K562 (cell line): Measurements from ENCODE around the gene CD300C. TPM values are rescaled to one million over a fixed set of nuclear protein-coding genes. Genes with fewer than 3 reads are reported as not detected.

ENCODE experiments used
- ATAC-seq: fragments of 200-7000 bp; cut with Tn5 transposase; 3 replicates; pipeline ENCODE4 v1.9.1; 2020; ENCODE audit warnings: moderate library complexity
- BruUV-seq: library from RNA; stranded (reverse); fragments of 400-500 nt; replicated peaks from 2 replicates; lab custom pipeline; 2021; lab: Mats Ljungman, UMichigan
- CTCF ChIA-PET: fragments of 300-600 bp; formaldehyde crosslinking; extraction: SDS; loops from one replicate; lab custom pipeline; 2021; ENCODE audit warnings: low intra/inter-chr PET ratio; lab: Yijun Ruan, JAX
- POLR2A ChIA-PET: fragments of 300-600, 350-650 bp; sonication (Branson Sonifier 250); formaldehyde crosslinking; extraction: SDS; loops from one replicate; lab custom pipeline; 2021; ENCODE audit warnings: antibody characterized with exemption, inconsistent platforms; lab: Yijun Ruan, JAX
- DNase-seq, 4 experiments: peaks; one replicate each; pipeline versions ENCODE4 v3.0.0 to v3.0.0-alpha.2; 2011 to 2018; ENCODE audit warnings: low spot score in 3 of 4, mixed read lengths in 3 of 4; ENCODE audit errors: extremely low read depth in 1 of 4
- FAIRE-seq: peaks from 2 replicates; lab custom pipeline; 2011; peaks lifted over from hg19 to GRCh38; lab: Jason Lieb, UNC
- H2AFZ ChIP-seq: 2 replicates; pipeline ENCODE4 v1.6.0; 2011; ENCODE audit warnings: low read depth, low read length, control low read depth, inconsistent platforms
- H3K27ac ChIP-seq: fragments of 200-600 bp; 3 replicates; pipeline ENCODE4 v1.8.0; 2011; ENCODE audit warnings: low read depth, mild to moderate bottlenecking, control low read depth, inconsistent platforms, low read length, moderate library complexity, mixed read lengths; ENCODE audit errors: extremely low read depth
- H3K27me3 ChIP-seq, 2 experiments: fragments of 300-600 bp in 1 of 2; 2 replicates in 1 of 2; 3 replicates in 1 of 2; pipeline versions ENCODE4 v1.6.0 to v1.8.0; 2011; ENCODE audit warnings: inconsistent platforms in 2 of 2, low read length in 2 of 2, mild to moderate bottlenecking in 1 of 2, mixed read lengths in 1 of 2, moderate library complexity in 1 of 2; ENCODE audit not compliant: control insufficient read depth in 2 of 2, insufficient read depth in 2 of 2
- H3K36me3 ChIP-seq: fragments of 300-600 bp; 3 replicates; pipeline ENCODE4 v1.8.0; 2011; ENCODE audit warnings: mild to moderate bottlenecking, low read length, inconsistent platforms; ENCODE audit not compliant: control insufficient read depth, insufficient read depth
- H3K4me1 ChIP-seq, 2 experiments: fragments of 200-600 bp in 1 of 2; replicated peaks in 1 of 2; 2 replicates in 1 of 2; 3 replicates in 1 of 2; pipeline versions ENCODE4 v1.5.1 to v1.8.0; 2011; ENCODE audit warnings: inconsistent platforms in 2 of 2, low read length in 2 of 2, mild to moderate bottlenecking in 1 of 2, mixed read lengths in 1 of 2, moderate library complexity in 1 of 2; ENCODE audit not compliant: control insufficient read depth in 2 of 2, insufficient read depth in 2 of 2
- H3K4me2 ChIP-seq: 2 replicates; pipeline ENCODE4 v1.6.1; 2011; ENCODE audit warnings: low read length, control low read depth, inconsistent platforms, mixed read lengths; ENCODE audit not compliant: insufficient read depth
- H3K4me3 ChIP-seq: fragments of 200-600 bp; sonication (generic), shearing (Covaris generic); 2 replicates; pipeline ENCODE4 v1.5.1; 2016; ENCODE audit warnings: control low read depth, inconsistent platforms
- H3K79me2 ChIP-seq: fragments of 200-600 bp; 3 replicates; pipeline ENCODE4 v1.8.0; 2011; ENCODE audit warnings: low read length, inconsistent platforms; ENCODE audit not compliant: control insufficient read depth, insufficient read depth
- H3K9ac ChIP-seq, 2 experiments: 2 replicates each; pipeline versions ENCODE4 v1.6.0 to v1.6.1; 2011; ENCODE audit warnings: low read depth in 2 of 2, low read length in 2 of 2, control low read depth in 1 of 2, inconsistent platforms in 1 of 2, mild to moderate bottlenecking in 1 of 2, mixed read lengths in 1 of 2; ENCODE audit not compliant: insufficient read depth in 1 of 2
- H3K9me1 ChIP-seq: one replicate; pipeline ENCODE4 v1.6.0; 2011; ENCODE audit warnings: inconsistent platforms, mild to moderate bottlenecking, low read length, moderate library complexity; ENCODE audit not compliant: control insufficient read depth, insufficient read depth
- H3K9me3 ChIP-seq: replicated peaks from 2 replicates; pipeline ENCODE4 v1.5.1; 2011; ENCODE audit warnings: low read depth, low read length, inconsistent platforms; ENCODE audit not compliant: control insufficient read depth, insufficient read depth
- H4K20me1 ChIP-seq: replicated peaks from 2 replicates; pipeline ENCODE4 v1.6.1; 2011; ENCODE audit warnings: low read length, inconsistent platforms, mixed read lengths; ENCODE audit not compliant: control insufficient read depth, insufficient read depth
- ADNP ChIP-seq: fragments of 200-800 bp; sonication (Bioruptor generic); IDR thresholded peaks from 2 replicates; pipeline ENCODE4 v1.6.1; 2016; ENCODE audit warnings: missing genetic modification characterization, missing compliant biosample characterization
- CHD2 ChIP-seq: IDR thresholded peaks from 2 replicates; pipeline ENCODE4 v1.6.1; 2011; ENCODE audit warnings: low read depth, low read length
- GABPA ChIP-seq: fragments of 200-800 bp; sonication (Bioruptor generic); conservative IDR thresholded peaks from 2 replicates; pipeline ENCODE4 v1.6.1; 2016; ENCODE audit warnings: low read depth, missing genetic modification characterization, missing compliant biosample characterization
- KDM4B ChIP-seq, 2 experiments: fragments of 450-650 bp in 1 of 2; sonication (generic) in 1 of 2; IDR thresholded peaks; 2 replicates each; pipeline ENCODE4 v1.6.1; 2016 to 2017; ENCODE audit warnings: borderline replicate concordance in 2 of 2, antibody characterized with exemption in 1 of 2, low read depth in 1 of 2, mild to moderate bottlenecking in 1 of 2
- LARP7 ChIP-seq: fragments of 450-650 bp; IDR thresholded peaks from 2 replicates; pipeline ENCODE4 v1.6.1; 2016
- SMARCE1 ChIP-seq: fragments of 450-650 bp; IDR thresholded peaks from 2 replicates; pipeline ENCODE4 v1.7.1; 2016; ENCODE audit warnings: mild to moderate bottlenecking
- TAL1 ChIP-seq: fragments of 450-650 bp; IDR thresholded peaks from 2 replicates; pipeline ENCODE4 v1.6.1; 2016; ENCODE audit warnings: mild to moderate bottlenecking
- ZKSCAN1 ChIP-seq: fragments of 150-350 bp; IDR thresholded peaks from 2 replicates; pipeline ENCODE4 v1.6.1; 2016; ENCODE audit warnings: low read depth, low read length
- ZNF197 ChIP-seq: fragments of 200-800 bp; sonication (Bioruptor generic); IDR thresholded peaks from 2 replicates; pipeline ENCODE4 v1.6.1; 2016; ENCODE audit warnings: low read depth, missing genetic modification characterization, missing compliant biosample characterization
- ZNF75A ChIP-seq: fragments of 450-650 bp; formaldehyde crosslinking; IDR thresholded peaks from 2 replicates; pipeline ENCODE4 v1.4.0; 2020; ENCODE audit warnings: mild to moderate bottlenecking
- WGBS: fragments of 100-300 bp; shearing (Covaris generic); methylation state at CpG from one replicate; pipeline ENCODE4 v1.1.6; 2016; ENCODE audit warnings: low coverage, mixed read lengths; ENCODE audit not compliant: insufficient coverage; ENCODE audit errors: missing lambda C conversion rate; 5-methylcytosine and 5-hydroxymethylcytosine counted together
- in situ Hi-C: fragments of 300-500 bp; cut with MboI; formaldehyde crosslinking; loops from 4 replicates; pipeline ENCODE4 v1.15.0; 2018; ENCODE audit warnings: inconsistent platforms, mixed read lengths
- intact Hi-C: fragments of 100-400 bp; cut with micrococcal nuclease; formaldehyde crosslinking; loops from 2 replicates; pipeline ENCODE4 v1.14.2; 2022
- polyA plus RNA-seq, 8 experiments: library from polyadenylated mRNA; depleted of rRNA in 4 of 8; stranded (reverse) in 5 of 8; unstranded in 3 of 8; fragments of >200 nt; fragmentation: Nextera tagmentation in 2 of 8; fragmentation: Illumina TruSeq in 1 of 8; extraction: Ambion mirVana in 2 of 8; extraction: Trizol in 1 of 8; gene quantifications; 2 replicates each; pipeline versions ENCODE4 v1.2.1 to v1.2.3, GENCODE V29; 2011 to 2014; ENCODE audit warnings: inconsistent platforms in 1 of 8, missing spikeins in 1 of 8
- total RNA-seq, 7 experiments: library from RNA; depleted of rRNA in 6 of 7; stranded (reverse); fragments of >200 nt in 6 of 7; fragmentation: Illumina TruSeq in 2 of 7; extraction: Trizol in 2 of 7; gene quantifications; 2 replicates each; pipeline versions ENCODE4 v1.2.1 to v1.2.3, GENCODE V29; 2011 to 2021; ENCODE audit warnings: low replicate concordance in 1 of 7
- TF ChIP-seq, protein P1 (sequence below): sonication (generic); formaldehyde crosslinking; IDR thresholded peaks from 2 replicates; pipeline ENCODE4 v1.8.0; 2022; ENCODE audit warnings: mild to moderate bottlenecking, missing genetic modification reagents
- TF ChIP-seq, protein P2 (sequence below): fragments of 450-650 bp; formaldehyde crosslinking; IDR thresholded peaks from 2 replicates; pipeline ENCODE4 v1.4.0; 2022; ENCODE audit warnings: missing genetic modification characterization

CD300C gene
- total and polyA plus RNA-seq, 9 of the 15 experiments (the other 6 are each of a cell fraction or from before 2014, with no cell fraction given), result 0.04 to 0.16 (median 0.07) TPM; not detected in 6

DNA sequence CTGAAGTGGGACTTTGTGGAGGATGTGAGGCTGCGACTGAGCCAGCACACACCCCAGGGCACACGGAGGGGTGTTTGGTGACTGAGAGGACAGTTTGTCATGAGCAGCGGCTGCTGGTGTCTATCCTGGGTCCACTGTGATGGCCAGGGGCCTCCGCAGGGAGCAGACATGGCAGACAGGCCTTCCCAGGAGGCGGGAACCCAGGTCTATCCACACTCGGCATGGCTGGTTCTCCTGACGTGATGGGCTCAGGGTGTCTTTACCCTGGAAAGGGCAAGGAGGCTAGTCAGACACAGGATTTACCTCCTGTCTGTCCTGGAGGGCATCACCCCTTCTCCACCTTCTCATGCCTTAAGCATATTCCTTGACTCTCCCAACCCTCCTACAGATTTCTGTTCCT, 671 bp upstream of the CD300C start:
- no TSS peak for BruUV-seq
- H3K4me2 ChIP-seq, result no peak overlapping the region
- no peaks in the 10 kb centered on the region for H3K9me3 ChIP-seq
- H3K27ac ChIP-seq, result no peak overlapping the region
- no peak for FAIRE-seq
- ATAC-seq, result no peak
- H2AFZ ChIP-seq, result no peak overlapping the region
- no peak overlapping the region for H3K9ac ChIP-seq
- no peaks in the 10 kb centered on the region for H3K9me1 ChIP-seq
- WGBS, result 10% methylated on average over 7 of the region's 7 CpGs
- DNase-seq, result no peak
- no peaks in the 10 kb centered on the region for H3K36me3 ChIP-seq
- peaks cover 0 to 3% of the 10 kb centered on the region in 2 experiments; a peak in 1 of 5 replicates for H3K4me1 ChIP-seq
- in situ Hi-C loops, result no loop called here
- H4K20me1 ChIP-seq, result no peaks in the 10 kb centered on the region; the same call in none of the 2 replicates
- H3K27me3 ChIP-seq, result peaks cover 3 to 89% of the 10 kb centered on the region in 2 experiments; a peak in 4 of 5 replicates
- ChIA-PET CTCF (no interaction called here), POLR2A (interaction anchor here (0.8 kb wide), 1 partner anchor 8 kb away, joined by 3 read pairs; no protein-coding TSS in a partner anchor)
- intact Hi-C loops, result no loop called here
- no peak for TF ChIP-seq KDM4B (IDR thresholded peaks at IDR 0.05; ENCODE audit: borderline replicate concordance in 2 of 2, low read depth in 1 of 2)
- no peak overlapping the region for H3K4me3 ChIP-seq
- no peaks in the 10 kb centered on the region for H3K79me2 ChIP-seq

DNA sequence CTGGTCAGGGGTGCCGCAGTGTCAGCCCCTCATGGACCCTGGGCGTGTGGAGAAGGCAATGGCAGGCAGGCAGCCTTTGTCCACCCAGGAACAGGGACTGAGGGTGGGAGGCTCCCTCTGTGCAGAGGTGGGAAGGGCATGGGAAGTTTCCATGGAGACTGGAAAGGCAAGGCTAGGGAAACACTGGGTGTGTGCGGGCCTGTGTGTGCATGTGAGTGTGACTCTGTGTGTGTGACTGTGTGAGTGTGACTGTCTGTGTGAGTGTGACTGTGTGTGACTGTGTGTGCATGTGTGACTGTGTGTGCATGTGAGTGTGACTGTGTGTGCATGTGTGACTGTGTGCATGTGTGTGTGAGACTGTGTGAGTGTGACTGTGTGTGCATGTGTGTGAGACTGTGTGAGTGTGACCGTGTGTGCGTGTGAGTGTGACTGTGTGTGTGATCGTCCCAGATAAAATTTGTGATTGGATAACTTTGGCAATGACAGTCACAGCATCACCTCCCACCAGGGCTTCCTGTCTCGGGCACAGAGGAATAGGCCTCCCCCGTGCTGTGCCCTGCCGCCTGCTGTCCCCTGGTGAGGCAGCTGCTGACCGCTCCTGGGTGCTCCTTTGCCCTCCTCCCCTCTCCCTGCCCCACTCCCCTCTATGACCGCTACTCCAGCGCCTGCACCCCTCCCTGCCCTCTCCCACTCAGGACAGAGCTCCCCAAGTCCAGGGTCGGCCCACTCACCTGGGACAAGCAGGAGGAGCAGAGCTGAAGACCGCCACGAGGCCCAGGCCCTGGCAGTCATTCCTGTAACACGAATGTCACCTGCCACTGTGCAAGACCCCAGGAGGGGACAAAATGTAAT, 698 bp downstream of the CD300C start:
- no TSS peak for BruUV-seq
- 12% methylated on average over 10 of the region's 16 CpGs for whole genome bisulfite sequencing
- no peak overlapping the region; the same call in 1 of the 2 replicates for H2AFZ ChIP-seq
- H3K9me3 ChIP-seq, result no peaks in the 10 kb centered on the region
- CTCF ChIA-PET, result no interaction called here
- H3K4me3 ChIP-seq, result no peak overlapping the region
- FAIRE-seq (no peak), ATAC-seq (no peak), DNase-seq (no peak)
- no peaks in the 10 kb centered on the region; the same call in none of the 2 replicates for H4K20me1 ChIP-seq
- H3K9me1 ChIP-seq, result no peaks in the 10 kb centered on the region
- no peak overlapping the region for H3K9ac ChIP-seq
- POLR2A ChIA-PET, result interaction anchor here (0.5 to 0.8 kb wide), 3 partner anchors 9 to 135 kb away, joined by 3 read pairs; no protein-coding TSS in a partner anchor
- no peak overlapping the region for H3K27ac ChIP-seq
- intact Hi-C loops (no loop called here), in situ Hi-C loops (no loop called here)
- H3K27me3 ChIP-seq, result peaks cover 3 to 81% of the 10 kb centered on the region in 2 experiments; a peak in 3 of 5 replicates
- no peaks in the 10 kb centered on the region for H3K36me3 ChIP-seq
- no peaks in the 10 kb centered on the region for H3K79me2 ChIP-seq
- H3K4me2 ChIP-seq, result no peak overlapping the region
- H3K4me1 ChIP-seq, result no peaks in the 10 kb centered on the region; a peak in 1 of 5 replicates
- TF ChIP-seq ZKSCAN1 (no peak), LARP7 (no peak), ADNP (tag) (no peak), GABPA (tag) (no peak), SMARCE1 (no peak), CHD2 (no peak), ZNF197 (CRISPR knock-in tag) (no peak), ZNF75A (CRISPR knock-in tag) (no peak), TAL1 (no peak)
- TF ChIP-seq, protein P1, sequence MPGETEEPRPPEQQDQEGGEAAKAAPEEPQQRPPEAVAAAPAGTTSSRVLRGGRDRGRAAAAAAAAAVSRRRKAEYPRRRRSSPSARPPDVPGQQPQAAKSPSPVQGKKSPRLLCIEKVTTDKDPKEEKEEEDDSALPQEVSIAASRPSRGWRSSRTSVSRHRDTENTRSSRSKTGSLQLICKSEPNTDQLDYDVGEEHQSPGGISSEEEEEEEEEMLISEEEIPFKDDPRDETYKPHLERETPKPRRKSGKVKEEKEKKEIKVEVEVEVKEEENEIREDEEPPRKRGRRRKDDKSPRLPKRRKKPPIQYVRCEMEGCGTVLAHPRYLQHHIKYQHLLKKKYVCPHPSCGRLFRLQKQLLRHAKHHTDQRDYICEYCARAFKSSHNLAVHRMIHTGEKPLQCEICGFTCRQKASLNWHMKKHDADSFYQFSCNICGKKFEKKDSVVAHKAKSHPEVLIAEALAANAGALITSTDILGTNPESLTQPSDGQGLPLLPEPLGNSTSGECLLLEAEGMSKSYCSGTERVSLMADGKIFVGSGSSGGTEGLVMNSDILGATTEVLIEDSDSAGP (CRISPR knock-in tag), result no peak
- TF ChIP-seq, protein P2, sequence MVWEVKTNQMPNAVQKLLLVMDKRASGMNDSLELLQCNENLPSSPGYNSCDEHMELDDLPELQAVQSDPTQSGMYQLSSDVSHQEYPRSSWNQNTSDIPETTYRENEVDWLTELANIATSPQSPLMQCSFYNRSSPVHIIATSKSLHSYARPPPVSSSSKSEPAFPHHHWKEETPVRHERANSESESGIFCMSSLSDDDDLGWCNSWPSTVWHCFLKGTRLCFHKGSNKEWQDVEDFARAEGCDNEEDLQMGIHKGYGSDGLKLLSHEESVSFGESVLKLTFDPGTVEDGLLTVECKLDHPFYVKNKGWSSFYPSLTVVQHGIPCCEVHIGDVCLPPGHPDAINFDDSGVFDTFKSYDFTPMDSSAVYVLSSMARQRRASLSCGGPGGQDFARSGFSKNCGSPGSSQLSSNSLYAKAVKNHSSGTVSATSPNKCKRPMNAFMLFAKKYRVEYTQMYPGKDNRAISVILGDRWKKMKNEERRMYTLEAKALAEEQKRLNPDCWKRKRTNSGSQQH (CRISPR knock-in tag), result peak; percentile 77; the same call in 1 of the 2 replicates
